Adrenal gland (tissue), 5 donors: Measurements from ENCODE around the gene RAD23A.

Experiments used
- CTCF ChIP-seq, 6 experiments: fragments of 450-650 bp in 4 of 6; fragments of 200-600 bp in 2 of 6; sonication (generic) in 1 of 6; IDR thresholded peaks; 1 replicate in 5 of 6; 2 replicates in 1 of 6; pipeline versions ENCODE4 v1.5.1 to v1.8.0; 2016 to 2021; ENCODE audit warnings: antibody characterized with exemption in 6 of 6, mild to moderate bottlenecking in 2 of 6, moderate library complexity in 1 of 6
- POLR2A ChIP-seq, 2 donors: fragments of 450-650 bp; IDR thresholded peaks; one replicate each; pipeline ENCODE4 v1.6.1; 2017; ENCODE audit warnings: antibody characterized with exemption in 2 of 2, mild to moderate bottlenecking in 2 of 2, moderate library complexity in 1 of 2
- donor health status: DM: no; HTN: no; CAD: no.

- no peak for TF ChIP-seq CTCF (IDR thresholded peaks at IDR 0.05)
- TF ChIP-seq POLR2A (IDR thresholded peaks at IDR 0.05), result no peak
Measured at GRCh38 chr19:12990853-12991252, 45.2 kb downstream of the RAD23A start.
